Measurements from ENCODE around the gene C1GALT1C1.

DNA sequence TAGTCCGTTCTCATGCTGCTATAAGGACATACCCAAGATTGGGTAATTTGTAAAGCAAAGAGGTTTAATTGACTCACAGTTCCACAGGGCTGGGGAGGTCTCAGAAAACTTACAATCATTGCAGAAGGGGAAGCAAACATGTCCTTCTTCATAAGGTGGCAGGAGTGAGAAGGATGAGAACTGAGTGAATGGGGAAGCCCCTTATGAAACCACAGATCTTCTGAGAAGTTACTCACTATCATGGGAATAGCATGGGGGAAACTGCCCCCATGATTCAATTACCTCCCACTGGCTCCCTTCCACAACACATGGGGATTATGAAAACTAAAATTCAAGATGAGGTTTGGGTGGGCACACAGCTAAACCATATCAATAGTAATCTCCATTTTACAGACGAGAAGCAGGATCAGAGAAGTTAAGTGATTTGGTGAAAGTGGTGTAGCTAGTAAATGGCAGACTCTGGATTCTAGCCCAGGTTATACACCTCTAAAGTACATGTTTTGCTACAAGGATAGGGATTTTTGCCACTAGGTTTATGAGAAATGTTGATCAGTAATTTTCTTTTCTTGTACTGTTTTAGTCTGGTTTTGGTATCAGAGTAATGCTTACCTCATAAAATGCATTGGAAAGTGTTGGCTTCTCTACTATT, 47.3 kb upstream of the C1GALT1C1 start:
- TF ChIP-seq CTCF (IDR thresholded peaks at IDR 0.05) (no peak), EZH2 (IDR thresholded peaks at IDR 0.05) (no peak)
